Panc1 (cell line): ENCODE measurements around the gene EPHA10. TPM values are rescaled to one million over a fixed set of nuclear protein-coding genes. Genes with fewer than 3 reads are reported as not detected.
A peak's percentile ranks its signal among the peaks of the same experiment; 100 is the strongest.

Experiments
- ATAC-seq: fragments of 200-7000 bp; cut with Tn5 transposase; 2 replicates; pipeline ENCODE4 v1.9.1; 2020; ENCODE audit warnings: mild to moderate bottlenecking, moderate library complexity
- BruUV-seq: library from RNA; stranded (reverse); fragments of 400-500 nt; replicated peaks from 2 replicates; lab custom pipeline; 2021; lab: Mats Ljungman, UMichigan
- CTCF ChIA-PET: fragments of 300-600 bp; sonication (Branson Sonifier 250); formaldehyde crosslinking; loops from one replicate; lab custom pipeline; 2022; ENCODE audit warnings: antibody characterized with exemption; lab: Charles Lee
- POLR2A ChIA-PET: fragments of 300-600 bp; sonication (Branson Sonifier 250); formaldehyde crosslinking; loops from one replicate; lab custom pipeline; 2022; ENCODE audit warnings: antibody characterized with exemption; lab: Charles Lee
- DNase-seq: peaks from one replicate; pipeline ENCODE4 v3.0.0-alpha.2; 2010; ENCODE audit warnings: low read depth, low spot score
- H3K27ac ChIP-seq: 2 replicates; pipeline ENCODE4 v1.5.1; 2011; ENCODE audit warnings: mild to moderate bottlenecking, low read length, inconsistent platforms
- H3K27me3 ChIP-seq: fragments of 200-500 bp; sonication (Bioruptor generic); 2 replicates; pipeline ENCODE4 v1.6.0; 2014; ENCODE audit warnings: low read length, inconsistent platforms; ENCODE audit not compliant: control insufficient read depth, insufficient read depth
- H3K36me3 ChIP-seq: fragments of 200-500 bp; sonication (Bioruptor generic); 2 replicates; pipeline ENCODE4 v1.5.1; 2014; ENCODE audit warnings: inconsistent platforms, mild to moderate bottlenecking, low read length, moderate library complexity; ENCODE audit not compliant: control insufficient read depth, insufficient read depth
- H3K4me1 ChIP-seq: 2 replicates; pipeline ENCODE4 v1.5.1; 2011; ENCODE audit warnings: inconsistent platforms, mild to moderate bottlenecking, low read length, moderate library complexity; ENCODE audit not compliant: control insufficient read depth, insufficient read depth
- H3K4me3 ChIP-seq, 2 experiments: 2 replicates each; pipeline ENCODE4 v1.5.1; 2011 to 2012; ENCODE audit warnings: low read depth in 2 of 2, low read length in 2 of 2, mild to moderate bottlenecking in 2 of 2, inconsistent platforms in 1 of 2, moderate library complexity in 1 of 2
- H3K9me3 ChIP-seq: fragments of 200-500 bp; sonication (Bioruptor generic); 2 replicates; pipeline ENCODE4 v1.5.1; 2014; ENCODE audit warnings: low read depth, mild to moderate bottlenecking, inconsistent platforms, low read length, moderate library complexity; ENCODE audit not compliant: control insufficient read depth, insufficient read depth
- POLR2AphosphoS5 ChIP-seq: IDR thresholded peaks from 2 replicates; pipeline ENCODE4 v1.6.1; 2012; ENCODE audit warnings: mild to moderate bottlenecking, low read depth, low read length, moderate library complexity
- SIN3A ChIP-seq: IDR thresholded peaks from 2 replicates; pipeline ENCODE4 v1.6.1; 2012; ENCODE audit warnings: low read depth, mild to moderate bottlenecking, low read length, moderate library complexity, borderline replicate concordance; ENCODE audit not compliant: insufficient read depth
- TCF7L2 ChIP-seq: IDR thresholded peaks from 2 replicates; pipeline ENCODE4 v1.6.1; 2011; ENCODE audit warnings: mild to moderate bottlenecking, low read depth, low read length, inconsistent platforms
- in situ Hi-C: cut with HindIII; loops from 2 replicates; pipeline ENCODE4 v1.10.0; 2016; ENCODE audit warnings: low sequenced_read_pairs, low pct_unique_long_range_greater_than_20kb
- intact Hi-C: fragments of 100-400 bp; cut with micrococcal nuclease; formaldehyde crosslinking; loops from one replicate; pipeline ENCODE4 v1.10.0; 2022; ENCODE audit not compliant: unreplicated experiment
- total RNA-seq: library from RNA; stranded (reverse); gene quantifications from one replicate; pipeline ENCODE4 v1.2.1, GENCODE V29; 2021; ENCODE audit not compliant: unreplicated experiment
- TF ChIP-seq, protein P1 (sequence below), 2 experiments: IDR thresholded peaks; 2 replicates each; pipeline ENCODE4 v1.6.1; 2011 to 2012; ENCODE audit warnings: low read depth in 2 of 2, control low read depth in 1 of 2, low read length in 1 of 2, mild to moderate bottlenecking in 1 of 2, moderate library complexity in 1 of 2; ENCODE audit not compliant: insufficient read depth in 1 of 2
- TF ChIP-seq, protein P2 (sequence below): fragments of 450-650 bp; IDR thresholded peaks from 2 replicates; pipeline ENCODE4 v1.5.1; 2017; ENCODE audit warnings: mild to moderate bottlenecking

Gene EPHA10
- total RNA-seq, 1 experiment from 2014 or later = 2.8 TPM

GRCh38 chr1:37755290-37755689 is 9.6 kb downstream of the EPHA10 start:
- Histone ChIP-seq H3K4me1 (no peaks in the 10 kb centered on the region), H3K36me3 (no peaks in the 10 kb centered on the region), H3K9me3 (no peaks in the 10 kb centered on the region), H3K4me3 (no peak overlapping the region), H3K27me3 (peaks cover 10% of the 10 kb centered on the region), H3K27ac (no peak overlapping the region)
- ChIA-PET CTCF (interaction anchor here (0.7 kb wide), 1 partner anchor 35 kb away, joined by 5 read pairs; no protein-coding TSS in a partner anchor), POLR2A (no interaction called here)
- ATAC-seq (no peak), DNase-seq (no peak)
- in situ Hi-C loops = no loop called here
- TF ChIP-seq TCF7L2 (no peak), SIN3A (no peak)
- no TSS peak for BruUV-seq
- intact Hi-C loops = no loop called here

GRCh38 chr1:37753473-37754321 is 11.2 kb downstream of the EPHA10 start:
- intact Hi-C loops = no loop called here
- Histone ChIP-seq H3K4me1 (no peaks in the 10 kb centered on the region), H3K9me3 (no peaks in the 10 kb centered on the region), H3K27ac (no peak overlapping the region), H3K36me3 (no peaks in the 10 kb centered on the region), H3K4me3 (peak overlapping the region in 1 of 2 experiments; percentile 39; a peak in 3 of 4 replicates), H3K27me3 (peaks cover 3% of the 10 kb centered on the region)
- DNase-seq (no peak), ATAC-seq (no peak; the same call in 1 of the 2 replicates)
- CTCF ChIA-PET = interaction anchor here (0.6 kb wide), 1 partner anchor 12 kb away, joined by 8 read pairs; no protein-coding TSS in a partner anchor
- in situ Hi-C loops = no loop called here
- POLR2A ChIA-PET = no interaction called here
- TF ChIP-seq, protein P1, sequence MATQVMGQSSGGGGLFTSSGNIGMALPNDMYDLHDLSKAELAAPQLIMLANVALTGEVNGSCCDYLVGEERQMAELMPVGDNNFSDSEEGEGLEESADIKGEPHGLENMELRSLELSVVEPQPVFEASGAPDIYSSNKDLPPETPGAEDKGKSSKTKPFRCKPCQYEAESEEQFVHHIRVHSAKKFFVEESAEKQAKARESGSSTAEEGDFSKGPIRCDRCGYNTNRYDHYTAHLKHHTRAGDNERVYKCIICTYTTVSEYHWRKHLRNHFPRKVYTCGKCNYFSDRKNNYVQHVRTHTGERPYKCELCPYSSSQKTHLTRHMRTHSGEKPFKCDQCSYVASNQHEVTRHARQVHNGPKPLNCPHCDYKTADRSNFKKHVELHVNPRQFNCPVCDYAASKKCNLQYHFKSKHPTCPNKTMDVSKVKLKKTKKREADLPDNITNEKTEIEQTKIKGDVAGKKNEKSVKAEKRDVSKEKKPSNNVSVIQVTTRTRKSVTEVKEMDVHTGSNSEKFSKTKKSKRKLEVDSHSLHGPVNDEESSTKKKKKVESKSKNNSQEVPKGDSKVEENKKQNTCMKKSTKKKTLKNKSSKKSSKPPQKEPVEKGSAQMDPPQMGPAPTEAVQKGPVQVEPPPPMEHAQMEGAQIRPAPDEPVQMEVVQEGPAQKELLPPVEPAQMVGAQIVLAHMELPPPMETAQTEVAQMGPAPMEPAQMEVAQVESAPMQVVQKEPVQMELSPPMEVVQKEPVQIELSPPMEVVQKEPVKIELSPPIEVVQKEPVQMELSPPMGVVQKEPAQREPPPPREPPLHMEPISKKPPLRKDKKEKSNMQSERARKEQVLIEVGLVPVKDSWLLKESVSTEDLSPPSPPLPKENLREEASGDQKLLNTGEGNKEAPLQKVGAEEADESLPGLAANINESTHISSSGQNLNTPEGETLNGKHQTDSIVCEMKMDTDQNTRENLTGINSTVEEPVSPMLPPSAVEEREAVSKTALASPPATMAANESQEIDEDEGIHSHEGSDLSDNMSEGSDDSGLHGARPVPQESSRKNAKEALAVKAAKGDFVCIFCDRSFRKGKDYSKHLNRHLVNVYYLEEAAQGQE (IDR thresholded peaks at IDR 0.05; ENCODE audit: insufficient read depth in 1 of 2, low read depth in 2 of 2, low read length in 1 of 2) = no peak
- TF ChIP-seq POLR2AphosphoS5 = no peak
- TF ChIP-seq, protein P2, sequence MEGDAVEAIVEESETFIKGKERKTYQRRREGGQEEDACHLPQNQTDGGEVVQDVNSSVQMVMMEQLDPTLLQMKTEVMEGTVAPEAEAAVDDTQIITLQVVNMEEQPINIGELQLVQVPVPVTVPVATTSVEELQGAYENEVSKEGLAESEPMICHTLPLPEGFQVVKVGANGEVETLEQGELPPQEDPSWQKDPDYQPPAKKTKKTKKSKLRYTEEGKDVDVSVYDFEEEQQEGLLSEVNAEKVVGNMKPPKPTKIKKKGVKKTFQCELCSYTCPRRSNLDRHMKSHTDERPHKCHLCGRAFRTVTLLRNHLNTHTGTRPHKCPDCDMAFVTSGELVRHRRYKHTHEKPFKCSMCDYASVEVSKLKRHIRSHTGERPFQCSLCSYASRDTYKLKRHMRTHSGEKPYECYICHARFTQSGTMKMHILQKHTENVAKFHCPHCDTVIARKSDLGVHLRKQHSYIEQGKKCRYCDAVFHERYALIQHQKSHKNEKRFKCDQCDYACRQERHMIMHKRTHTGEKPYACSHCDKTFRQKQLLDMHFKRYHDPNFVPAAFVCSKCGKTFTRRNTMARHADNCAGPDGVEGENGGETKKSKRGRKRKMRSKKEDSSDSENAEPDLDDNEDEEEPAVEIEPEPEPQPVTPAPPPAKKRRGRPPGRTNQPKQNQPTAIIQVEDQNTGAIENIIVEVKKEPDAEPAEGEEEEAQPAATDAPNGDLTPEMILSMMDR = no peak
- TF ChIP-seq TCF7L2 = no peak
- TF ChIP-seq SIN3A = no peak
- BruUV-seq = no TSS peak
